Adrenal gland (tissue), 12 donors: ENCODE measurements around the gene SMIM10L2A. TPM values are rescaled to one million over a fixed set of nuclear protein-coding genes. Genes with fewer than 3 reads are reported as not detected.

Experiments used
- DNase-seq, 7 donors: peaks; one replicate each; pipeline ENCODE4 v3.0.0-alpha.2; 2019 to 2020
- H3K27ac ChIP-seq, 5 donors: fragments of 200-600 bp; sonication (generic) in 4 of 5; 1 replicate in 3 of 5; 2 replicates in 2 of 5; pipeline versions ENCODE4 v1.5.1 to v1.8.0; 2016 to 2020; ENCODE audit warnings: mild to moderate bottlenecking in 1 of 5
- H3K27me3 ChIP-seq: fragments of 200-600 bp; 2 replicates; pipeline ENCODE4 v1.8.0; 2021
- H3K36me3 ChIP-seq, 2 donors: fragments of 200-600 bp; replicated peaks in 1 of 2; 1 replicate in 1 of 2; 2 replicates in 1 of 2; pipeline versions ENCODE4 v1.5.1 to v1.8.0; 2018 to 2022
- H3K4me1 ChIP-seq, 2 donors: fragments of 200-600 bp; replicated peaks in 1 of 2; 1 replicate in 1 of 2; 2 replicates in 1 of 2; pipeline versions ENCODE4 v1.5.1 to v1.8.0; 2018 to 2021
- H3K4me3 ChIP-seq, 4 donors: fragments of 200-600 bp; sonication (generic) in 3 of 4; one replicate each; pipeline ENCODE4 v1.5.1; 2016 to 2018
- H3K9me3 ChIP-seq, 3 donors: fragments of 200-600 bp; sonication (generic) in 1 of 3; replicated peaks in 1 of 3; 1 replicate in 2 of 3; 2 replicates in 1 of 3; pipeline versions ENCODE4 v1.5.1 to v1.8.0; 2016 to 2021
- POLR2A ChIP-seq, 2 donors: fragments of 450-650 bp; IDR thresholded peaks; one replicate each; pipeline ENCODE4 v1.6.1; 2017; ENCODE audit warnings: antibody characterized with exemption in 2 of 2, mild to moderate bottlenecking in 2 of 2, moderate library complexity in 1 of 2
- WGBS, 4 donors: extraction: QIAGEN DNeasy Blood & Tissue Kit in 2 of 4; methylation state at CpG; one replicate each; pipeline versions ENCODE4 v1.1.5 to v1.1.7; 2013 to 2017; 5-methylcytosine and 5-hydroxymethylcytosine counted together
- intact Hi-C, 2 donors: fragments of 100-400 bp; cut with DNase I; formaldehyde crosslinking; loops; one replicate each; pipeline versions ENCODE4 v1.14.1 to v1.15.0; 2022 to 2023
- polyA plus RNA-seq, 3 donors: library from polyadenylated mRNA; stranded (reverse); fragments of 200-250 nt in 2 of 3; fragments of 350-450 nt in 1 of 3; fragmentation: Illumina TruSeq in 1 of 3; extraction: RNeasy Lipid Tissue Mini Kit (QIAGEN cat#74804) in 1 of 3; gene quantifications; one replicate each; pipeline ENCODE4 v1.2.3, GENCODE V29; 2013 to 2014
- total RNA-seq, 9 donors: library from RNA; depleted of rRNA in 4 of 9; stranded (reverse); fragments of >200 nt in 4 of 9; fragments of 120-200 nt in 1 of 9; fragmentation: NEBNext Ultra II Directional in 1 of 9; extraction: Animal tissue kit (Norgen Biotek cat#: 25700) in 1 of 9; gene quantifications; one replicate each; pipeline versions ENCODE4 v1.1.0 to v1.2.4, GENCODE V29; 2013 to 2023
- TF ChIP-seq, protein P1 (sequence below), 6 experiments: fragments of 450-650 bp in 4 of 6; fragments of 200-600 bp in 2 of 6; sonication (generic) in 1 of 6; IDR thresholded peaks; 1 replicate in 5 of 6; 2 replicates in 1 of 6; pipeline versions ENCODE4 v1.5.1 to v1.8.0; 2016 to 2021; ENCODE audit warnings: antibody characterized with exemption in 6 of 6, mild to moderate bottlenecking in 2 of 6, moderate library complexity in 1 of 6
- donor health status: healthy with polysubstance abuse.
- donor health status: Bipolar disorder and iron deficiency.
- donor health status: DM: yes; HTN: yes; CAD: no.
- donor health status: DM: no; HTN: no; CAD: no.
- donor health status: DM: no; HTN: no; CAD: no.
- donor health status: DM: yes; HTN: yes; CAD: no.

The SMIM10L2A gene
- total and polyA plus RNA-seq, 12 donors: 31.5 to 109 (median 39.3) TPM

DNA sequence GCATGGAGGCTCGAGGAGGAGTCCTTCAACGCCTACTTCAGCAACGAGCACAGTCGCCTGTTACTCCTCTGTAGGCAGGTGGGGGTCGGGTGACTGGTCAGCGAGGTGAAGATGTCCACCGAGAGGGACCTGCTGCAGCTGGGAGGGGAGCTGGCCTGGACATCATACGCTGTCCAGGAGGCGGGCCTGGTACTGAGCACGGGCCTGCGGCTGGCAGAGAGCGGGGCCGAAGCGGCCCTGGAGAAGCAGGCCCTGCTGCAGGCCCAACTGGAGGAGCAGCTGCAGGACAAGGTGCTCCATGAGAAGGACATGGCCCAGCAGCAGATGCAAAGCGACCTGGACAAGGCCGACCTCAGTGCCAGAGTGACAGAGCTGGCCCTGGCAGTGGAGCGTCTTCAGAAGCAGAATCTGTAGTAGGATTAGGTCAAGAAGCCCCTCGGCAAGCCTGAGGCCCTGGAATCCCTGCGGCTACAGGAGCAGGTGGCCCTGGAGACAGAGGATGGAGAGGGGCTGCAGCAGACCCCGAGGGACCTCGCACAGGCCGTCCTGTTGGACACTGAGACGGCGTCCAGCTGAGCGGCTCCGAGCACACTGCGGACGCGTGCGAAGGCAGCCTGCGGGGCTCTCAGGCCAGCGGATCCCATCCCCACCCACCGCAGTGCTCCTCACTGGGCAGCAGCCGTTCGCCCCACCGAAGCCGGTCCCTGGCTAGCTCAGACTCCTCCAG, 11.9 kb downstream of the SMIM10L2A start:
- H3K36me3 ChIP-seq: no peaks in the 10 kb centered on the region
- H3K27me3 ChIP-seq: no peaks in the 10 kb centered on the region
- no peak for DNase-seq
- H3K27ac ChIP-seq: no peak overlapping the region
- no peaks in the 10 kb centered on the region for H3K9me3 ChIP-seq
- TF ChIP-seq POLR2A (IDR thresholded peaks at IDR 0.05): no peak
- TF ChIP-seq, protein P1, sequence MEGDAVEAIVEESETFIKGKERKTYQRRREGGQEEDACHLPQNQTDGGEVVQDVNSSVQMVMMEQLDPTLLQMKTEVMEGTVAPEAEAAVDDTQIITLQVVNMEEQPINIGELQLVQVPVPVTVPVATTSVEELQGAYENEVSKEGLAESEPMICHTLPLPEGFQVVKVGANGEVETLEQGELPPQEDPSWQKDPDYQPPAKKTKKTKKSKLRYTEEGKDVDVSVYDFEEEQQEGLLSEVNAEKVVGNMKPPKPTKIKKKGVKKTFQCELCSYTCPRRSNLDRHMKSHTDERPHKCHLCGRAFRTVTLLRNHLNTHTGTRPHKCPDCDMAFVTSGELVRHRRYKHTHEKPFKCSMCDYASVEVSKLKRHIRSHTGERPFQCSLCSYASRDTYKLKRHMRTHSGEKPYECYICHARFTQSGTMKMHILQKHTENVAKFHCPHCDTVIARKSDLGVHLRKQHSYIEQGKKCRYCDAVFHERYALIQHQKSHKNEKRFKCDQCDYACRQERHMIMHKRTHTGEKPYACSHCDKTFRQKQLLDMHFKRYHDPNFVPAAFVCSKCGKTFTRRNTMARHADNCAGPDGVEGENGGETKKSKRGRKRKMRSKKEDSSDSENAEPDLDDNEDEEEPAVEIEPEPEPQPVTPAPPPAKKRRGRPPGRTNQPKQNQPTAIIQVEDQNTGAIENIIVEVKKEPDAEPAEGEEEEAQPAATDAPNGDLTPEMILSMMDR (IDR thresholded peaks at IDR 0.05): no peak
- intact Hi-C loops: no loop called here
- no peaks in the 10 kb centered on the region for H3K4me1 ChIP-seq
- WGBS, 4 donors: 94 to 97% (median 96%) methylated on average over 14 to 37 of the region's 37 CpGs
- H3K4me3 ChIP-seq: no peak overlapping the region

DNA sequence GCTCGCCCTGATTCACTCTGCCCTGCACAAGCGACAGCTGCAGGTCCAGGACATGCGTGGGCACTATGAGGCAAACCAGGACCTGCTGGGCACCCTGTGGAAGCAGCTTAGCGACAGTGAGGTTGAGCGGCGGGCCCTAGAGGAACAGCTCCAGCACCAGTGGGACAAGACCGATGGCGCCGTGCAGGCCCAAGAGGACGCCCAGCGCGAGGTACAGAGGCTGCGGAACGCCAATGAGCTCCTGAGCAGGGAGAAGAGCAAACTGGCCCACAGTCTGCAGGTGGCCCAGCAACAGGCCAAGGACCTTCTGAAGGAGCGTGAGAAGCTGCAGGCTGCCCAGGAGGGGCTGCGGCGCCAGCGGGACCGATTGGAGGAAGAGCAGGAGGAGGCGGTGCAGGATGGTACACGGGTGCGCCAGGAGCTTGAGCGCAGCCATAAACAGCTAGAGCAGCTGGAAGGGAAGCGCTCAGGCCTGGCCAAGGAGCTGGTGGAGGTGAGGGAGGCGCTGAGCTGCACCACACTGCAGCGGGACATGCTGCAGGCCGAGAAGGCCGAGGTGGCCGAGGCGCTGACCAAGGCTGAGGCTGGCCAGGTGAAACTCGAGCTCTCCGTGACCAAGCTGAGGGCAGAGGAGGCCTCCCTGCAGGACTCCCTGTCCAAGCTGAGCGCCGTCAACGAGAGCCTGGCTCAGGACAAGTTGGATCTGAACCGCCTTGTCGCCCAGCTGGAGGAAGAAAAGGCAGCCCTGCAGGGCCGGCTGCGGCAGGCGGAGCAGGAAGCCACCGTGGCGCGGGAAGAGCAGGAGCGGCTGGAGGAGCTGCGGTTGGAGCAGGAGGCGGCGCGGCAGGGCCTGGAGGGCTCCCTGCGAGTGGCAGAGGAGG, 12.8 kb downstream of the SMIM10L2A start:
- H3K4me1 ChIP-seq: no peaks in the 10 kb centered on the region
- no peak overlapping the region for H3K4me3 ChIP-seq
- no peaks in the 10 kb centered on the region for H3K36me3 ChIP-seq
- no peak overlapping the region for H3K27ac ChIP-seq
- no peak for DNase-seq
- H3K9me3 ChIP-seq: no peaks in the 10 kb centered on the region
- H3K27me3 ChIP-seq: no peaks in the 10 kb centered on the region
- WGBS, 4 donors: 89 to 97% (median 94%) methylated on average over 16 to 49 of the region's 49 CpGs
- intact Hi-C loops: no loop called here
- TF ChIP-seq POLR2A (IDR thresholded peaks at IDR 0.05): no peak
- TF ChIP-seq, protein P1 (IDR thresholded peaks at IDR 0.05): no peak

DNA sequence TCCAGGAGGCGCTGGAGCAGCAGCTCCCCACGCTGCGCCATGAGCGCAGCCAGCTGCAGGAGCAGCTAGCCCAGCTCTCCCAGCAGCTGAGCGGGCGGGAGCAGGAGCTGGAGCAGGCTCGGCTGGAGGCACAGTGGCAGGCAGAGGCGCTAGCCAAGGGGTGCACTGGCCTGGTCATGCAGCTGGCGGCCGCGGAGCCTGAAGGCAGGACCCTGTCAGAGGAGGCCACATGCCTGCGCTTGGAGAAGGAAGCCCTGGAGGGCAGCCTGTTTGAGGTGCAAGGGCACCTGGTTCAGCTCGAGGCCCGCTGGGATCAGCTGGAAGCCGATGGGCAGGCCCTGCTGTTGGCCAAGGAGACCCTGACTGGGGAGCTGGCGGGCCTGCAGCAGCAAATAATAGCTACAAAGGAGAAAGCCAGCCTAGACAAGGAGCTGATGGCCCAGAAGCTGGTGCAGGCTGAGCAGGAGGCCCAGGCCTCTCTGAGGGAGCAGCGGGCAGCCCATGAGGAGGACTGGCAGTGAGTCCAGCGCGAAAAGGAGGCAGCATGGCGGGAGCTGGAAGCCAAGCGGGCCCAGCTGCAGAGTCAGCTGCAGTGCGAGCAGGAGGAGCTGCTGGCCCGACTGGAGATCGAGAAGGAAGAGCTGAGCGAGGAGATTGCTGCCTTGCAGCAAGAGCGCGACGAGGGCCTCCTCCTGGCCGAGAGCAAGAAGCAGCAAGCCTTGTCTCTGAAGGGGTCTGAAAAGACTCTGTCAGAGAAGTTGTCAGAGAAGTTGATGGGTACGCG, 13.6 kb downstream of the SMIM10L2A start:
- H3K4me1 ChIP-seq: no peaks in the 10 kb centered on the region
- no peak overlapping the region for H3K27ac ChIP-seq
- H3K4me3 ChIP-seq: no peak overlapping the region
- intact Hi-C loops: no loop called here
- WGBS, 4 donors: 93 to 97% (median 95%) methylated on average over 15 to 31 of the region's 31 CpGs
- no peaks in the 10 kb centered on the region for H3K36me3 ChIP-seq
- TF ChIP-seq, protein P1 (IDR thresholded peaks at IDR 0.05): no peak
- TF ChIP-seq POLR2A (IDR thresholded peaks at IDR 0.05): no peak
- DNase-seq: no peak
- H3K9me3 ChIP-seq: no peaks in the 10 kb centered on the region
- H3K27me3 ChIP-seq: no peaks in the 10 kb centered on the region

DNA sequence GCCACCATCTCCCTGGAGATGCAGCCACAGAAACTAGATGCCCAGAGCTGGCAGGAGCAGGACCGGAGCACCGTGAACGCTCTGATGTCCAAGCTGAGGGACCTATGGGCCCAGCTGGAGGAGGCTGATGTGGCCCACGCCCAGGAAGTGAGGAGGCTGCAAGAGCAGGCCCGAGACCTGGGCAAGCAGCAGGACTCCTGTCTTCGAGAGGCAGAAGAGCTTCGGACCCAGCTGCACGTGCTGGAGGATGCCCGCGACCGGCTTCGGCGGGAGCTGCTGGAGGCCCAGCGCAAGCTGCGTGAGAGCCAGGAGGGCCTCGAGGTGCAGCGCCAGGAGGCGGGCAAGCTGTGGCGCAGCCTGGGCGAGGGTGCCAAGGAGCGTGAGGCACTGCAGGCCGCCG, 14.2 kb downstream of the SMIM10L2A start:
- Histone ChIP-seq H3K27ac (no peak overlapping the region), H3K4me3 (no peak overlapping the region), H3K4me1 (no peaks in the 10 kb centered on the region), H3K9me3 (no peaks in the 10 kb centered on the region), H3K27me3 (no peaks in the 10 kb centered on the region), H3K36me3 (no peaks in the 10 kb centered on the region)
- no peak for DNase-seq
- WGBS, 4 donors: 87 to 95% (median 93%) methylated on average over 18 to 23 of the region's 23 CpGs; no CpG with 5 or more reads in 1 of the 4 donors
- intact Hi-C loops: no loop called here
- TF ChIP-seq POLR2A (IDR thresholded peaks at IDR 0.05): no peak
- TF ChIP-seq, protein P1 (IDR thresholded peaks at IDR 0.05): no peak
